Mesenchymal stem cell (in vitro differentiated cells and primary cell): ENCODE measurements around the gene MYO18B.

Experiments
- DNase-seq: peaks from one replicate; pipeline ENCODE4 v3.0.0-alpha.2; 2013
- H2AFZ ChIP-seq: one replicate; pipeline ENCODE4 v1.6.1; 2013; ENCODE audit warnings: low read depth, mild to moderate bottlenecking, control low read depth, inconsistent platforms, low read length, moderate library complexity
- H2AK5ac ChIP-seq: 2 replicates; pipeline ENCODE4 v1.6.1; 2013; ENCODE audit warnings: low read length, moderate library complexity, mild to moderate bottlenecking, inconsistent platforms; ENCODE audit not compliant: severe bottlenecking
- H2BK120ac ChIP-seq: one replicate; pipeline ENCODE4 v1.6.1; 2013; ENCODE audit warnings: low read depth, mild to moderate bottlenecking, inconsistent platforms, low read length, moderate library complexity
- H2BK12ac ChIP-seq, 2 experiments: one replicate each; pipeline ENCODE4 v1.6.1; 2013; ENCODE audit warnings: inconsistent platforms in 2 of 2, low read length in 2 of 2, mild to moderate bottlenecking in 2 of 2, moderate library complexity in 2 of 2, control low read depth in 1 of 2
- H2BK15ac ChIP-seq: one replicate; pipeline ENCODE4 v1.6.1; 2013; ENCODE audit warnings: mild to moderate bottlenecking, low read depth, inconsistent platforms; ENCODE audit not compliant: poor library complexity, severe bottlenecking
- H2BK5ac ChIP-seq: 2 replicates; pipeline ENCODE4 v1.6.1; 2013; ENCODE audit warnings: low read depth, mild to moderate bottlenecking, low read length, control low read depth, inconsistent platforms; ENCODE audit not compliant: poor library complexity, severe bottlenecking
- H3K14ac ChIP-seq, 2 experiments: one replicate each; pipeline ENCODE4 v1.6.1; 2013; ENCODE audit warnings: inconsistent platforms in 2 of 2, low read length in 2 of 2, control low read depth in 1 of 2, mild to moderate bottlenecking in 1 of 2, moderate library complexity in 1 of 2
- H3K18ac ChIP-seq, 2 experiments: one replicate each; pipeline ENCODE4 v1.6.1; 2013; ENCODE audit warnings: inconsistent platforms in 2 of 2, low read length in 2 of 2, control low read depth in 1 of 2, low read depth in 1 of 2, mild to moderate bottlenecking in 1 of 2
- H3K23ac ChIP-seq, 2 experiments: one replicate each; pipeline ENCODE4 v1.6.1; 2013; ENCODE audit warnings: inconsistent platforms in 2 of 2, low read length in 2 of 2, mild to moderate bottlenecking in 2 of 2, moderate library complexity in 2 of 2, control low read depth in 1 of 2
- H3K27ac ChIP-seq: 2 replicates; pipeline ENCODE4 v1.5.1; 2013; ENCODE audit warnings: mild to moderate bottlenecking, moderate library complexity, low read length, control low read depth, inconsistent platforms; ENCODE audit not compliant: poor library complexity, severe bottlenecking
- H3K27me3 ChIP-seq, 2 experiments: 2 replicates each; pipeline versions ENCODE4 v1.6.1 to v1.7.0; 2013; ENCODE audit warnings: low read length in 2 of 2, mild to moderate bottlenecking in 2 of 2, moderate library complexity in 2 of 2, control low read depth in 1 of 2, inconsistent platforms in 1 of 2; ENCODE audit not compliant: control insufficient read depth in 1 of 2, insufficient read depth in 1 of 2
- H3K36me3 ChIP-seq, 2 experiments: 2 replicates each; pipeline versions ENCODE4 v1.6.1 to v1.7.0; 2013; ENCODE audit warnings: low read length in 2 of 2, control low read depth in 1 of 2, inconsistent platforms in 1 of 2, low read depth in 1 of 2, mild to moderate bottlenecking in 1 of 2; ENCODE audit not compliant: insufficient read depth in 2 of 2, control insufficient read depth in 1 of 2
- H3K4ac ChIP-seq, 2 experiments: one replicate each; pipeline ENCODE4 v1.6.1; 2013; ENCODE audit warnings: inconsistent platforms in 2 of 2, low read length in 2 of 2, mild to moderate bottlenecking in 2 of 2, moderate library complexity in 2 of 2, control low read depth in 1 of 2, low read depth in 1 of 2
- H3K4me1 ChIP-seq: 2 replicates; pipeline ENCODE4 v1.6.1; 2013; ENCODE audit warnings: low read depth, low read length, control low read depth; ENCODE audit not compliant: control insufficient read depth, insufficient read depth
- H3K4me2 ChIP-seq: 2 replicates; pipeline ENCODE4 v1.6.1; 2013; ENCODE audit warnings: low read length, mild to moderate bottlenecking, inconsistent platforms; ENCODE audit not compliant: poor library complexity, severe bottlenecking
- H3K4me3 ChIP-seq, 2 experiments: 2 replicates each; pipeline versions ENCODE4 v1.5.1 to v1.7.0; 2013; ENCODE audit warnings: low read length in 2 of 2, mild to moderate bottlenecking in 2 of 2, control low read depth in 1 of 2, low read depth in 1 of 2; ENCODE audit not compliant: insufficient read depth in 1 of 2
- H3K79me1 ChIP-seq: replicated peaks from 2 replicates; pipeline ENCODE4 v1.6.1; 2013; ENCODE audit warnings: mild to moderate bottlenecking, control low read depth, low read length, inconsistent platforms; ENCODE audit not compliant: poor library complexity, severe bottlenecking
- H3K9ac ChIP-seq: 2 replicates; pipeline ENCODE4 v1.7.0; 2013; ENCODE audit warnings: mild to moderate bottlenecking, low read length, moderate library complexity
- H3K9me3 ChIP-seq: 2 replicates; pipeline ENCODE4 v1.7.0; 2013; ENCODE audit warnings: mild to moderate bottlenecking, low read length; ENCODE audit not compliant: control insufficient read depth
- H4K8ac ChIP-seq: one replicate; pipeline ENCODE4 v1.6.1; 2013; ENCODE audit warnings: inconsistent platforms, mild to moderate bottlenecking, low read length, moderate library complexity
- H4K91ac ChIP-seq: one replicate; pipeline ENCODE4 v1.6.1; 2013; ENCODE audit warnings: mild to moderate bottlenecking, low read length, inconsistent platforms
- WGBS: methylation state at CpG from one replicate; pipeline ENCODE4 v1.1.7; 2013; ENCODE audit warnings: mixed read lengths; 5-methylcytosine and 5-hydroxymethylcytosine counted together

MYO18B gene

DNA sequence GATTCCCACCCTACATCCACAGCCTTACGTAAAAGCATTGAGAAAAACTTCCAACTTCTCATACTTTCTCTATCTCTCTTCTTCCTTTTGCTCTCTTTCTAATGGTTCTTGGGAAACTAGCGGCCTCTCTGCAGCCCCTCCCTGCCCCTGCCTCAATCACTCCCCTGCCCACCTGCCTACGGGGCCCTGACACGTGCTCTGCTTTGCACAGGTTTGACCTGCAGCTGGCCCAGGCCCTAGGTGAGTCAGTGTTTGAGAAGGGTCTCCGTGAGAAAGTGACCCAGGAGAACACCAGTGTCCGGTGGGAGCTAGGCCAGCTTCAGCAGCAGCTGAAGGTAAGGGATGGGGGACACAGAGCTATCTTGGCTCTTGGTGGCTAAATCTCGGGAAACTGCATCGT, 160.4 kb downstream of the MYO18B start:
- Histone ChIP-seq H2BK12ac (no peak overlapping the region), H2BK15ac (no peak overlapping the region), H3K27me3 (peaks cover 0 to 5% of the 10 kb centered on the region in 2 experiments), H3K14ac (no peak overlapping the region), H3K36me3 (no peaks in the 10 kb centered on the region), H3K4me1 (no peaks in the 10 kb centered on the region), H3K79me1 (no peaks in the 10 kb centered on the region), H3K4me3 (no peak overlapping the region), H3K9me3 (no peaks in the 10 kb centered on the region), H3K9ac (no peak overlapping the region), H3K4ac (no peak overlapping the region), H4K8ac (no peak overlapping the region), H2AK5ac (no peak overlapping the region), H2BK120ac (no peak overlapping the region), H3K23ac (no peak overlapping the region), H3K18ac (no peak overlapping the region), H2AFZ (no peak overlapping the region), H2BK5ac (no peak overlapping the region), H3K27ac (no peak overlapping the region), H4K91ac (no peak overlapping the region), H3K4me2 (no peak overlapping the region)
- no peak for DNase-seq
- 58% methylated on average over 7 of the region's 8 CpGs for WGBS

DNA sequence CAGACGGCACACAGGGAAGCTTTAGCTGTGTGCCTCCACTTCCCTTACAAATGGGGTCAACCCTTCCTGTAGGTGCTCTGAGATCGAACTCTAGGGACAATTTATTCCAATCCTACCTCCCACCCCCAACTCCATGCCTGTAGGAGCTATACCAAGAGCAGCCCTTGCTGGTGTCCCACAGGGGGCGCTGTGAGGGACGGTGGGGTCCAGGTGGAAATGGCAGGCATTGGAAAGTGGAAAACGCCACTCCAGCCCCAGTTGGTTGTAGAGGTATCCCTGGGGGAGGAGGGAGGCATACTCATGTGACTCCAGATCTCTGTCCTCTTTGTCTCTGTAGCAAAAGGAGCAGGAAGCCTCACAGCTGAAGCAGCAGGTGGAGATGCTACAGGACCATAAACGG, 161.3 kb downstream of the MYO18B start:
- no peak overlapping the region for H3K18ac ChIP-seq
- 46% methylated on average over 5 of the region's 6 CpGs for WGBS

DNA sequence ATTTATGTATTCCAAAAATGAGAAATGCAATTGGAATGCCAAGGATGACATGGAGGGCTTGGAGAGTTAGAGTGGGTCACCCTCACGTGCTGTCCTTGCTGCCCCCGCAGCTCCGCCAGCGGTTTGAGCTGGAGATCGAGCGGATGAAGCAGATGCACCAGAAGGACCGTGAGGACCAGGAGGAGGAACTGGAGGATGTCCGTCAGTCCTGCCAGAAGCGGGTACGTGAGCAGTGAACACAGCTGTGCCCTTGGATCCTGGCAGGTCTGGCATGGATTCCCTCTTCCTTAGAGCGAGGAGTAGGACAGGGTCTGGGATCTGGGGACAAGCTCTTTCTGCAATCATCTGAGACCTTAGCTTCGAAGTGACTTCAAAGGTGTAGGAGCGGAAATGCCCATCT, 166.2 kb downstream of the MYO18B start:
- no peaks in the 10 kb centered on the region for H3K36me3 ChIP-seq
- no peak overlapping the region for H3K14ac ChIP-seq
- no peak overlapping the region for H3K4me2 ChIP-seq
- 79% methylated on average over 13 of the region's 13 CpGs for WGBS
- H3K9me3 ChIP-seq: no peaks in the 10 kb centered on the region
- no peak overlapping the region for H2AFZ ChIP-seq
- H4K91ac ChIP-seq: no peak overlapping the region
- H3K27ac ChIP-seq: no peak overlapping the region
- no peaks in the 10 kb centered on the region for H3K79me1 ChIP-seq
- no peak overlapping the region for H3K4me3 ChIP-seq
- no peak overlapping the region for H2BK12ac ChIP-seq
- H3K18ac ChIP-seq: no peak overlapping the region
- no peak overlapping the region for H4K8ac ChIP-seq
- no peak for DNase-seq
- H3K23ac ChIP-seq: no peak overlapping the region
- no peak overlapping the region for H3K9ac ChIP-seq
- H2AK5ac ChIP-seq: no peak overlapping the region
- no peak overlapping the region for H3K4ac ChIP-seq
- H3K4me1 ChIP-seq: no peaks in the 10 kb centered on the region
- H2BK120ac ChIP-seq: no peak overlapping the region
- no peak overlapping the region for H2BK15ac ChIP-seq
- H3K27me3 ChIP-seq: peaks cover 0 to 7% of the 10 kb centered on the region in 2 experiments
- H2BK5ac ChIP-seq: no peak overlapping the region

More for the DNA sequence above, 161.3 kb downstream of the MYO18B start:
- no peak overlapping the region for H3K4me2 ChIP-seq
- H2BK12ac ChIP-seq: no peak overlapping the region
- H3K27me3 ChIP-seq: no peaks in the 10 kb centered on the region
- H3K4me3 ChIP-seq: no peak overlapping the region
- no peak overlapping the region for H4K8ac ChIP-seq
- no peak overlapping the region for H2BK15ac ChIP-seq
- no peak overlapping the region for H3K23ac ChIP-seq
- H2AK5ac ChIP-seq: no peak overlapping the region
- H3K36me3 ChIP-seq: no peaks in the 10 kb centered on the region
- H3K4ac ChIP-seq: no peak overlapping the region
- no peak overlapping the region for H4K91ac ChIP-seq
- H3K4me1 ChIP-seq: no peaks in the 10 kb centered on the region
- H3K9ac ChIP-seq: no peak overlapping the region
- H3K79me1 ChIP-seq: no peaks in the 10 kb centered on the region
- no peak overlapping the region for H3K14ac ChIP-seq
- H3K9me3 ChIP-seq: no peaks in the 10 kb centered on the region
- H3K27ac ChIP-seq: no peak overlapping the region
- no peak overlapping the region for H2AFZ ChIP-seq
- H2BK120ac ChIP-seq: no peak overlapping the region
- no peak for DNase-seq
- H2BK5ac ChIP-seq: no peak overlapping the region

DNA sequence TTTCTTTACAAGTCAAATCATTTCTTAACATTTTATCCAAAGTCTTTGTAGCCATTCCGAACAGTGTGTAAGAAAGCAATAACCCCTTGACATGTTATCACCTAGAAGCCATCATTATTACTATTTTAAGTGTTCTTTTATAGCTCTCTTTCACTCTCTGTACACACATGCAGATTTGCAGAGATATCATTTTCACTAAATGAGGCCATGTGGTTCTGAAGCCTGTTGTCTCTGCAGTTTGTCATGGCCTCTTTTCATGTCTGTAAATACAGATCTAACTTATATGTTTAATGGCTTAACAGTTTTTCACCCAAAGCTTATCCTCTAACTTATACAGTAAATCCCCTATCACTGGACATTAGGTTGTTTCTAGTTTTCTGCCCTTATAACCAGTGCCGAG, 166.8 kb downstream of the MYO18B start:
- Histone ChIP-seq H3K79me1 (no peaks in the 10 kb centered on the region), H2BK5ac (no peak overlapping the region), H3K9me3 (no peaks in the 10 kb centered on the region), H2AK5ac (no peak overlapping the region), H3K23ac (no peak overlapping the region), H3K4me1 (no peaks in the 10 kb centered on the region), H2AFZ (no peak overlapping the region), H2BK12ac (no peak overlapping the region), H3K14ac (no peak overlapping the region), H3K4me3 (no peak overlapping the region), H3K4ac (no peak overlapping the region), H3K27ac (no peak overlapping the region), H3K9ac (no peak overlapping the region), H4K91ac (no peak overlapping the region), H2BK120ac (no peak overlapping the region), H3K18ac (no peak overlapping the region), H4K8ac (no peak overlapping the region), H3K4me2 (no peak overlapping the region), H3K27me3 (peaks cover 0 to 7% of the 10 kb centered on the region in 2 experiments), H2BK15ac (no peak overlapping the region), H3K36me3 (no peaks in the 10 kb centered on the region)
- 50% methylated on average over 1 of the region's 2 CpGs for WGBS
- no peak for DNase-seq
